OCI-LY7 (cell line): ENCODE measurements around the gene PUDP. TPM values are rescaled to one million over a fixed set of nuclear protein-coding genes. Genes with fewer than 3 reads are reported as not detected.
A peak's percentile ranks its signal among the peaks of the same experiment; 100 is the strongest.

Source experiments
- BruUV-seq: library from RNA; stranded (reverse); fragments of 400-500 nt; replicated peaks from 2 replicates; lab custom pipeline; 2021; lab: Mats Ljungman, UMichigan
- CTCF ChIA-PET: fragments of 300-600 bp; sonication (Branson Sonifier 250); formaldehyde crosslinking; loops from one replicate; lab custom pipeline; 2022; ENCODE audit warnings: antibody characterized with exemption; ENCODE audit not compliant: unreplicated experiment; lab: Charles Lee
- POLR2A ChIA-PET: fragments of 300-600 bp; sonication (Branson Sonifier 250); formaldehyde crosslinking; loops from one replicate; lab custom pipeline; 2022; ENCODE audit warnings: antibody characterized with exemption; lab: Charles Lee
- DNase-seq: peaks from one replicate; pipeline ENCODE4 v3.0.0-alpha.2; 2015; ENCODE audit warnings: low spot score
- H2AFZ ChIP-seq: fragments of 200-600 bp; sonication (generic), shearing (Covaris generic); 2 replicates; pipeline ENCODE4 v1.6.1; 2014; ENCODE audit warnings: mild to moderate bottlenecking, antibody characterized with exemption, low read length, moderate library complexity
- H3K27ac ChIP-seq: fragments of 200-600 bp; sonication (generic); 2 replicates; pipeline ENCODE4 v1.5.1; 2014; ENCODE audit warnings: mixed run types, low read depth, mild to moderate bottlenecking, moderate library complexity, low read length, inconsistent platforms; ENCODE audit not compliant: poor library complexity, severe bottlenecking
- H3K36me3 ChIP-seq: fragments of 200-600 bp; sonication (generic); 2 replicates; pipeline ENCODE4 v1.6.1; 2014; ENCODE audit warnings: mild to moderate bottlenecking, antibody characterized with exemption, low read length, moderate library complexity, mixed read lengths; ENCODE audit not compliant: insufficient read depth
- H3K4me1 ChIP-seq: fragments of 200-600 bp; sonication (generic); 2 replicates; pipeline ENCODE4 v1.5.1; 2014; ENCODE audit warnings: mild to moderate bottlenecking, low read length; ENCODE audit not compliant: insufficient read depth, poor library complexity, severe bottlenecking
- H3K4me2 ChIP-seq: fragments of 200-600 bp; sonication (generic); 2 replicates; pipeline ENCODE4 v1.6.1; 2014; ENCODE audit warnings: mild to moderate bottlenecking, low read length
- H3K4me3 ChIP-seq: fragments of 200-600 bp; sonication (generic); 2 replicates; pipeline ENCODE4 v1.5.1; 2014; ENCODE audit warnings: mild to moderate bottlenecking, low read depth, low read length; ENCODE audit not compliant: poor library complexity, severe bottlenecking
- H3K79me2 ChIP-seq: fragments of 200-600 bp; sonication (generic); 2 replicates; pipeline ENCODE4 v1.6.1; 2016; ENCODE audit warnings: low read depth, mild to moderate bottlenecking, low read length, moderate library complexity, mixed read lengths; ENCODE audit not compliant: insufficient read depth
- H3K9me2 ChIP-seq: fragments of 200-600 bp; sonication (generic); 2 replicates; pipeline ENCODE4 v1.6.1; 2016; ENCODE audit warnings: mild to moderate bottlenecking, low read length, mixed read lengths; ENCODE audit not compliant: insufficient read depth
- H3K9me3 ChIP-seq: fragments of 200-600 bp; sonication (generic); 2 replicates; pipeline ENCODE4 v1.6.1; 2014; ENCODE audit warnings: mild to moderate bottlenecking, mixed run types, low read length, mixed read lengths
- H4K20me1 ChIP-seq: fragments of 200-600 bp; sonication (generic); 2 replicates; pipeline ENCODE4 v1.6.1; 2014; ENCODE audit warnings: mild to moderate bottlenecking, antibody characterized with exemption, low read length, moderate library complexity, mixed read lengths; ENCODE audit not compliant: insufficient read depth
- CTCF ChIP-seq: fragments of 200-600 bp; sonication (generic); conservative IDR thresholded peaks from 2 replicates; pipeline ENCODE4 v1.5.1; 2014; ENCODE audit warnings: mild to moderate bottlenecking, antibody characterized with exemption, low read length, moderate library complexity, mixed read lengths
- EZH2phosphoT487 ChIP-seq: fragments of 200-600 bp; sonication (generic); IDR thresholded peaks from 2 replicates; pipeline ENCODE4 v1.6.1; 2018; ENCODE audit warnings: low read depth, borderline replicate concordance, mild to moderate bottlenecking, mixed run types, antibody characterized with exemption, low read length, moderate library complexity, mixed read lengths
- intact Hi-C: fragments of 100-400 bp; cut with micrococcal nuclease; formaldehyde crosslinking; loops from one replicate; pipeline ENCODE4 v1.10.0; 2022; ENCODE audit not compliant: unreplicated experiment
- total RNA-seq, 2 experiments: library from RNA; depleted of rRNA in 1 of 2; stranded (reverse); fragments of >200 nt in 1 of 2; shearing (Covaris generic) in 1 of 2; gene quantifications; 2 replicates each; pipeline ENCODE4 v1.2.3, GENCODE V29; 2014 to 2022

The PUDP gene
- total RNA-seq, 2 experiments from 2014 or later: 8.8 to 25.7 TPM

- no TSS peak for BruUV-seq
- intact Hi-C loops: no loop called here
- H3K4me1 ChIP-seq: no peaks in the 10 kb centered on the region
- ChIA-PET CTCF (no interaction called here), POLR2A (no interaction called here)
- no peak overlapping the region for H3K4me2 ChIP-seq
- no peaks in the 10 kb centered on the region for H3K79me2 ChIP-seq
- no peak for TF ChIP-seq EZH2phosphoT487
- TF ChIP-seq CTCF: peak; percentile 71
- H3K9me2 ChIP-seq: no peaks in the 10 kb centered on the region
- no peak overlapping the region for H3K27ac ChIP-seq
- peak; percentile 9 for DNase-seq
- no peaks in the 10 kb centered on the region for H3K9me3 ChIP-seq
- H2AFZ ChIP-seq: no peak overlapping the region
- H3K4me3 ChIP-seq: no peak overlapping the region
- H4K20me1 ChIP-seq: no peaks in the 10 kb centered on the region
- no peaks in the 10 kb centered on the region for H3K36me3 ChIP-seq
Observed at GRCh38 chrX:7170898-7171297, 22.9 kb upstream of the PUDP start.

DNA sequence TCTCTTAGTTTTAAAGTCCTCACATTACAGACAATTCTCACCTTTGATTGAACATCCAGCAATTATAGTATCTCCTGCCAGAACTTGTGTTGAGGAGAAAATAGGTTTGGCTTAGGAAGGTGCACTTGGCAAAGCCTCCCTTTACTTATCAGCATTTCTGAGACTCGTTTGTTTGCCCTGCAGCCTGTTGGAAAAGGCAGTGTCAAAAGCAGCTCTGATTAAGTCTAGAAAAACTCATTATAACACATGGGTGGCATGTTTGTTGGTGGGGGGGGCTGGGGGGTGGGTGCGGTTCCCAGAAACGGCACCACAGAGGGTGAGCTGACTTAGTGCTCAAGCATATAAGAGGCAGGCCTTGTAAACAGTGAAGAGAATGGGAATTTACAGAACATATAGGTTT, 21.7 kb upstream of the PUDP start:
- no peak overlapping the region for H2AFZ ChIP-seq
- no peaks in the 10 kb centered on the region for H3K4me1 ChIP-seq
- H3K36me3 ChIP-seq: no peaks in the 10 kb centered on the region
- TF ChIP-seq EZH2phosphoT487: no peak
- no peak for TF ChIP-seq CTCF
- H3K9me3 ChIP-seq: no peaks in the 10 kb centered on the region
- no peak overlapping the region for H3K4me3 ChIP-seq
- no peaks in the 10 kb centered on the region for H3K79me2 ChIP-seq
- intact Hi-C loops: no loop called here
- BruUV-seq: no TSS peak
- ChIA-PET POLR2A (interaction anchor here (0.6 kb wide), 1 partner anchor 11 kb away, joined by 3 read pairs; no protein-coding TSS in a partner anchor), CTCF (no interaction called here)
- H3K9me2 ChIP-seq: no peaks in the 10 kb centered on the region
- no peak overlapping the region for H3K27ac ChIP-seq
- H3K4me2 ChIP-seq: no peak overlapping the region
- H4K20me1 ChIP-seq: no peaks in the 10 kb centered on the region
- DNase-seq: no peak

- intact Hi-C loops: no loop called here
- no peaks in the 10 kb centered on the region for H3K9me2 ChIP-seq
- no peak for TF ChIP-seq EZH2phosphoT487
- no peak for TF ChIP-seq CTCF
- ChIA-PET CTCF (no interaction called here), POLR2A (interaction anchor here (1.1 kb wide), 1 partner anchor 14 kb away, joined by 3 read pairs; no protein-coding TSS in a partner anchor)
- H3K27ac ChIP-seq: no peak overlapping the region
- H3K4me2 ChIP-seq: no peak overlapping the region
- H3K9me3 ChIP-seq: no peaks in the 10 kb centered on the region
- H3K4me3 ChIP-seq: no peak overlapping the region
- DNase-seq: no peak
- BruUV-seq: no TSS peak
- no peaks in the 10 kb centered on the region for H4K20me1 ChIP-seq
- no peaks in the 10 kb centered on the region for H3K79me2 ChIP-seq
- no peaks in the 10 kb centered on the region for H3K4me1 ChIP-seq
- no peak overlapping the region for H2AFZ ChIP-seq
- H3K36me3 ChIP-seq: no peaks in the 10 kb centered on the region
Observed at GRCh38 chrX:7168371-7168770, 20.4 kb upstream of the PUDP start.
